Retinal pigment epithelial cell (primary cell): ENCODE results near the gene IL36G.

Experiments
- DNase-seq: peaks from one replicate; pipeline ENCODE4 v3.0.0-alpha.2; 2010; ENCODE audit warnings: low read depth
- H3K4me3 ChIP-seq: 2 replicates; pipeline ENCODE4 v1.5.1; 2011; ENCODE audit warnings: mild to moderate bottlenecking, low read length, control low read depth, moderate library complexity
- CTCF ChIP-seq: conservative IDR thresholded peaks from 2 replicates; pipeline ENCODE4 v1.5.1; 2011; ENCODE audit warnings: low read depth, low read length, control low read depth, inconsistent platforms

Gene IL36G

GRCh38 chr2:112957511-112957910 is 20.3 kb upstream of the IL36G start:
- DNase-seq: no peak
- TF ChIP-seq CTCF: peak; percentile 1
- no peak overlapping the region for H3K4me3 ChIP-seq

- peak; percentile 95 for TF ChIP-seq CTCF
- no peak overlapping the region for H3K4me3 ChIP-seq
- DNase-seq: no peak
Observed at GRCh38 chr2:112958428-112959108, 19.2 kb upstream of the IL36G start.

GRCh38 chr2:112959109-112959812 is 18.5 kb upstream of the IL36G start:
- TF ChIP-seq CTCF: no peak
- DNase-seq: no peak
- no peak overlapping the region for H3K4me3 ChIP-seq

- peak; percentile 33 for TF ChIP-seq CTCF
Observed at GRCh38 chr2:112960230-112960825, 17.5 kb upstream of the IL36G start.

GRCh38 chr2:112962308-112963175 is 15.3 kb upstream of the IL36G start:
- TF ChIP-seq CTCF: no peak
- no peak for DNase-seq
- no peak overlapping the region for H3K4me3 ChIP-seq

More at GRCh38 chr2:112960230-112960825, 17.5 kb upstream of the IL36G start:
- H3K4me3 ChIP-seq: no peak overlapping the region
- DNase-seq: no peak

GRCh38 chr2:112967023-112967422 is 10.8 kb upstream of the IL36G start:
- H3K4me3 ChIP-seq: no peak overlapping the region
- no peak for DNase-seq
- no peak for TF ChIP-seq CTCF
